Stomach (tissue), 4 donors: ENCODE measurements around the gene TMPRSS4.

Source experiments
- CTCF ChIP-seq, 7 experiments: fragments of 450-650 bp in 4 of 7; fragments of 200-600 bp in 3 of 7; sonication (generic) in 3 of 7; IDR thresholded peaks; one replicate each; pipeline ENCODE4 v1.5.1; 2016 to 2019; ENCODE audit warnings: antibody characterized with exemption in 7 of 7, control low read depth in 2 of 7, mild to moderate bottlenecking in 1 of 7
- EP300 ChIP-seq: sonication (generic); formaldehyde crosslinking; IDR thresholded peaks from one replicate; pipeline ENCODE4 v1.6.1; 2017; ENCODE audit warnings: antibody characterized with exemption

DNA sequence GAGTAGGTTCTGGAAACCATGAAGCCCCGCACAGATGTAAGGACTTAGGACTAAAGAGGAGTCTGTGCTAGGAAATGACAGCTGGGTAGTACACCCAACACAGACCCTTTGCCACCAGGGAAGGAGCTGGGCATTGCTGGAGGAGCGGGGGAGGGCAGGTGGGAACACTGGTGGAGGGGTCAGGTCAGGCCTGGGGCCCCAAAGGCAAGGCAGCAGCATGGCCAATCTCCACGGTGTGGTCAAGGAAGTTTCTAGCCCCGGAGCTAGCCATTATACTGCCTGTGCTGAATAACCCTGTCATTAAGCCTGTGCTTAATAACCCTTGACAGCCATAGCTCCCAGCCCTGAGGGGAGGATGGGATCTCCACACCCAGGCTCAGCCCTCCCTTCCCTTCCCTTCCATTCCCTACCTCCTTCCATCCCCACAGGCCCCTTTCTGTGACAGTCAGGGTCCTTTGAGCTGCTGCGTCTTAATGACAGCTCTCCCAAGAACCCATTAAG lies 2.1 kb downstream of the TMPRSS4 start:
- no peak for TF ChIP-seq CTCF (IDR thresholded peaks at IDR 0.05)
- no peak for TF ChIP-seq EP300
